Mucosa of stomach (tissue), 1 donor: ENCODE data around the gene POLR2J3.
"Not testable (repeated sequence)": the region's sequence is repeated elsewhere in the genome, so short reads cannot be mapped to it uniquely, and the experiment has no call there.

ENCODE experiments used
- H3K27me3 ChIP-seq: one replicate; pipeline ENCODE4 v1.7.0; 2013; ENCODE audit warnings: mild to moderate bottlenecking, low read length; ENCODE audit not compliant: control insufficient read depth, insufficient read depth
- H3K36me3 ChIP-seq: one replicate; pipeline ENCODE4 v1.7.0; 2013; ENCODE audit warnings: low read length; ENCODE audit not compliant: control insufficient read depth, insufficient read depth
- H3K4me1 ChIP-seq: one replicate; pipeline ENCODE4 v1.7.0; 2013; ENCODE audit warnings: mild to moderate bottlenecking, low read length; ENCODE audit not compliant: control insufficient read depth, insufficient read depth
- H3K4me3 ChIP-seq: one replicate; pipeline ENCODE4 v1.7.0; 2013; ENCODE audit warnings: low read length
- H3K9ac ChIP-seq: one replicate; pipeline ENCODE4 v1.7.0; 2013; ENCODE audit warnings: mild to moderate bottlenecking, low read length, moderate library complexity
- H3K9me3 ChIP-seq: one replicate; pipeline ENCODE4 v1.7.0; 2013; ENCODE audit warnings: mild to moderate bottlenecking, low read length, moderate library complexity; ENCODE audit not compliant: control insufficient read depth
- donor health status: Pancreatic carcinoma.

POLR2J3 gene

GRCh38 chr7:102606848-102607247, 34.5 kb upstream of the POLR2J3 start:
- H3K9me3 ChIP-seq, H3K4me3 ChIP-seq, H3K9ac ChIP-seq, H3K27me3 ChIP-seq, H3K4me1 ChIP-seq, H3K36me3 ChIP-seq: not testable (repeated sequence)

- not testable (repeated sequence) for H3K9me3 ChIP-seq, H3K36me3 ChIP-seq, H3K4me3 ChIP-seq, H3K9ac ChIP-seq, H3K27me3 ChIP-seq, H3K4me1 ChIP-seq
Measured at GRCh38 chr7:102604431-102605145, 32.2 kb upstream of the POLR2J3 start.

GRCh38 chr7:102602317-102602716, 29.9 kb upstream of the POLR2J3 start:
- not testable (repeated sequence) for H3K27me3 ChIP-seq, H3K36me3 ChIP-seq, H3K4me1 ChIP-seq, H3K4me3 ChIP-seq, H3K9me3 ChIP-seq, H3K9ac ChIP-seq

- not testable (repeated sequence) for H3K36me3 ChIP-seq, H3K4me1 ChIP-seq
Measured at GRCh38 chr7:102599699-102600098, 27.3 kb upstream of the POLR2J3 start.

GRCh38 chr7:102596036-102596435, 23.7 kb upstream of the POLR2J3 start:
- H3K36me3 ChIP-seq, H3K9ac ChIP-seq, H3K4me1 ChIP-seq, H3K9me3 ChIP-seq, H3K4me3 ChIP-seq, H3K27me3 ChIP-seq: not testable (repeated sequence)

More at GRCh38 chr7:102599699-102600098, 27.3 kb upstream of the POLR2J3 start:
- H3K4me3 ChIP-seq, H3K9me3 ChIP-seq, H3K9ac ChIP-seq, H3K27me3 ChIP-seq: not testable (repeated sequence)

- H3K9me3 ChIP-seq, H3K36me3 ChIP-seq, H3K4me3 ChIP-seq, H3K27me3 ChIP-seq, H3K9ac ChIP-seq, H3K4me1 ChIP-seq: not testable (repeated sequence)
Measured at GRCh38 chr7:102593637-102594334, 21.4 kb upstream of the POLR2J3 start.

GRCh38 chr7:102592477-102593019, 20.2 kb upstream of the POLR2J3 start:
- not testable (repeated sequence) for H3K9me3 ChIP-seq, H3K4me3 ChIP-seq, H3K27me3 ChIP-seq, H3K36me3 ChIP-seq, H3K9ac ChIP-seq, H3K4me1 ChIP-seq

GRCh38 chr7:102589857-102590256, 17.5 kb upstream of the POLR2J3 start:
- not testable (repeated sequence) for H3K9me3 ChIP-seq, H3K9ac ChIP-seq, H3K36me3 ChIP-seq, H3K4me1 ChIP-seq, H3K4me3 ChIP-seq, H3K27me3 ChIP-seq

GRCh38 chr7:102583495-102583894, 11.1 kb upstream of the POLR2J3 start:
- not testable (repeated sequence) for H3K4me3 ChIP-seq, H3K4me1 ChIP-seq, H3K27me3 ChIP-seq, H3K9ac ChIP-seq, H3K36me3 ChIP-seq, H3K9me3 ChIP-seq

- H3K36me3 ChIP-seq, H3K9ac ChIP-seq, H3K9me3 ChIP-seq, H3K27me3 ChIP-seq, H3K4me3 ChIP-seq, H3K4me1 ChIP-seq: not testable (repeated sequence)
Measured at GRCh38 chr7:102581722-102582121, 9.3 kb upstream of the POLR2J3 start.

GRCh38 chr7:102578486-102578885, 6.1 kb upstream of the POLR2J3 start:
- H3K36me3 ChIP-seq, H3K4me1 ChIP-seq, H3K27me3 ChIP-seq, H3K9me3 ChIP-seq, H3K4me3 ChIP-seq, H3K9ac ChIP-seq: not testable (repeated sequence)

- H3K4me1 ChIP-seq, H3K4me3 ChIP-seq, H3K27me3 ChIP-seq, H3K9ac ChIP-seq, H3K36me3 ChIP-seq, H3K9me3 ChIP-seq: not testable (repeated sequence)
Measured at GRCh38 chr7:102577315-102578240, 5.2 kb upstream of the POLR2J3 start.
